GM12801 (cell line): Measurements from ENCODE around the gene ETS1.

Experiments
- TF ChIP-seq, protein P1 (sequence below): IDR thresholded peaks from one replicate; pipeline ENCODE4 v1.5.1; 2011; ENCODE audit warnings: control low read depth; ENCODE audit not compliant: insufficient read length; ENCODE audit errors: extremely low read depth

ETS1 gene

DNA sequence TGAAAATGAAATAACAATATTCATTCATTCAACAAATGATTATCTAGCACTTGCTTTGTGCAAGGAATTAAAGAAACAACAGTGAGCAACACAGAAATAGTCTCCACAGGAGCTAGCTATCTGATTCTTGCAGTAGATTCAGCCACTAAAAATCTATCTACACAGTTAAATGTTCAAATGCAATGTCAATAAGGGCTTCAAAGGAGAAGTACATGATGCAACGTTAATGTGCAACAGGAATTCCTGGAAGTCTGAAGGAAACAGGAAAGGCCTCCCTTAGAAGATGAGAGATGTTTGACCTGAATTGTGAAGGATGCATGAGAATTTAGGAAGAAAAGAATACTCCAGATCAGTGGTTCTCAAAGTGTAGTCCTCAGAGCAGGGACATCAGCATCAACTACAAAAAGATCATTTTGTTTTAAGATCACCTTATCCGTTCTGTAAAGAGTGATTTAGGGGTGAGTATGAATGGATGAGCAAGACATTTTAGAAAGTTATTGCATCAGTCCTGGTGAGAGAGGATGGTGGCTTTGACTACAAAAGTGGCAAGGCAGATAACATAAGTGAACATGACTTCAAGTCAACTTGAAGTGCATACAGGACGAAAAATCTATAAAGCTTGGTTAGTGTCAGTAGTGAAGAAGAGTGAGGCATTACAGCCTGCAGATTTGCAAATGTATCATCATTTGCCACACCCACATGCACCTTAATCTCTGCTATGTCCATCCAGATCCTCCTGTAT is 96.0 kb downstream of the ETS1 start:
- TF ChIP-seq, protein P1, sequence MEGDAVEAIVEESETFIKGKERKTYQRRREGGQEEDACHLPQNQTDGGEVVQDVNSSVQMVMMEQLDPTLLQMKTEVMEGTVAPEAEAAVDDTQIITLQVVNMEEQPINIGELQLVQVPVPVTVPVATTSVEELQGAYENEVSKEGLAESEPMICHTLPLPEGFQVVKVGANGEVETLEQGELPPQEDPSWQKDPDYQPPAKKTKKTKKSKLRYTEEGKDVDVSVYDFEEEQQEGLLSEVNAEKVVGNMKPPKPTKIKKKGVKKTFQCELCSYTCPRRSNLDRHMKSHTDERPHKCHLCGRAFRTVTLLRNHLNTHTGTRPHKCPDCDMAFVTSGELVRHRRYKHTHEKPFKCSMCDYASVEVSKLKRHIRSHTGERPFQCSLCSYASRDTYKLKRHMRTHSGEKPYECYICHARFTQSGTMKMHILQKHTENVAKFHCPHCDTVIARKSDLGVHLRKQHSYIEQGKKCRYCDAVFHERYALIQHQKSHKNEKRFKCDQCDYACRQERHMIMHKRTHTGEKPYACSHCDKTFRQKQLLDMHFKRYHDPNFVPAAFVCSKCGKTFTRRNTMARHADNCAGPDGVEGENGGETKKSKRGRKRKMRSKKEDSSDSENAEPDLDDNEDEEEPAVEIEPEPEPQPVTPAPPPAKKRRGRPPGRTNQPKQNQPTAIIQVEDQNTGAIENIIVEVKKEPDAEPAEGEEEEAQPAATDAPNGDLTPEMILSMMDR, result no peak

DNA sequence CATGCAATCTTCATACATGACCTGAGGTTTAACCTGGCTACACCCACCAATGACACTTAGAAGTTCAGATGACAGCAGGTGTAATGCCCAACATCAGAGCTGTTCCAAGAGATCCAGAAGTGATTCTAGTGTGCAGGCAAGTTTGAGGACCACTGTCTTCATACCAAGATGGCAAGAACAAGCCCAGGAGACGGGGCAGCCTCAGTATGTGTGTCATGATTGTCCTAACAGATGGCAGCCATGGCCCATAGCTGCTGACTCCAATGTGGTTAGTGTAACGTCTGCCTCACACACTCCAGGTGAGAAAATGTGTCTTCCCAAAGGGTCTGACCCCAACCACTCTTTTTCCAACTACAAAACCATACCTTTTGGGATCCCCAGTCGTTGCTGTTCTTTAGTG is 97.3 kb downstream of the ETS1 start:
- TF ChIP-seq, protein P1, result no peak

DNA sequence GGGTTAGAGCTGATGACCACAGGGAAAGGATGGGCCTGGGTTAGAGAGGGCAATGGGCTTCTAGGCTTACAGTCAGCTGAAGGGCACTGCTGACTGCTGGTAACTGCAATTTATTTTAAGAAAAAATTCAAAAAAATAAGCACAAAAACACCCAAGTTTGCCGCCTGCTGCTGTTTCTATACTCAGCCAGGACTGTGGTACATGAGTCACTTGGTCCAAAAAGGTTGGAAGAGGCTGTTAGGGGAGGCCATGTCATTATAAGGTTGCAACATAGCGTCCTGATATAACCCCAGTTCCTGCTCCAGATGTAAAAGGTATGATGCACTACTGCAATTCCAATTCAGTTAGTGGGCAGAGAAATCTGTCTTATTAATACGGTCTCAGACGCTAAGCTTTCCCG is 98.9 kb downstream of the ETS1 start:
- TF ChIP-seq, protein P1, result no peak

DNA sequence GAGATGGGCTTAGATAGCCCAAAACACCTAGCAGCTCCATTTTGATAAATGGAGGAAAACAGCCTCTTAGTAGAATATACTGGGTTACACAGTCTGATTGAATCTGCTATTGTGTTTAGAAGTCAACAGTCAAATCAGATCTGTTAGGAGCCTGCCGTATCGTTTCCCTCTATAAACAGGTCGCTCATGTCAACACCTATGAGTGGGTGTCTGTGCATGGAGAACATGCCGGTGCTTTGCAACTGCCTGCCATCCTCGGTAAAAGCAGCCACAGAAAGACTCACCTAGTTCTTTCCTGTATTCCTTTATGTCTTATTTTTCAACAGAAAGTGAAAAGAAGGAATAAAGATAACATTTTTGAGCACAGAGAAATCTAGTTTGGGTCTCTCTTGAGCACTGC is 99.4 kb downstream of the ETS1 start:
- TF ChIP-seq, protein P1, result no peak

DNA sequence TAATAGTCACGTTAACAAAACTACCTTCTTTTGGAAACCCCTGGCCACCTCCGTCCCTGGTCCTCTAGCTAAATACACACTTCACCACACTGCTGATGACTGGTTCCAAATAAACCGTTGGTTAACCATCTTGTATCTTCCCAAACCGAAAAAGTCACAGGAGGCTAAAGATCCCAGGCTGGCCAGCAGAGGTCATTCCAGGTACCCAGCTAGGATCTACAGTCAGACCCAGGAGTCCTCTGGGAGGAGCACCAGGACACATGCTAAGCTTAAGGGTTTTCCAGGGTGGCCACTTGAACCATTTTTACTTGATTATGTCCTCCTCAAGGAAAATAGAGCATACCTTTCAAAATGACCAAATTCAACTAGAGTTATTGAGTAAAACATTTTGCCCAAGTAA is 103.2 kb downstream of the ETS1 start:
- TF ChIP-seq, protein P1, result no peak

DNA sequence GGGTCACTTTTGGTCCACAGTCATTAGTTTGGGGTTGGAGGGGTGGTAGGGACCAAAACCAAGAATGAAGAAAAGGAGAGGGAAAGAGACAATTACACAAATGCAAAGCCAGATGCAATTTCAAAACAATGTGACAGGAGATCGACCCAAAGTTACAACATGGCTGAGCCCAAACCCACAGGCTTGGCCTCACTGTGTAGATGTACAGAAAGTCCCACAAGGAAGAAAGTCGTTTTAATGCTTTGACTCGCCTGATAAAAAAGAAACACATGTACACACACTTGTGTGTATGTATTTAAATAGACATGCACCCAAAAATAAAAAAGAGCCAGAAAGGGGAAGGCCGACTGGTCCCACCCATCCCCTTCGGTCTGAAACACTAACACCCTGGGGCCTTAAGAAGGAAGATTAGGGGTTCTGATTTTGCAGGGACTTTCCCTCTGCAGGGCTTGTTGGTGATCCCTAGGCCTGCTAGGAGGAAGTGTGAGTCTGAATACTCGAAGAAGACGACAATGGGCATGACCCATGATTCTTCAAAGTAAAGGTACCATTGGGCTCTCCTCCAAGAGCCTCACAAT is 104.1 kb downstream of the ETS1 start:
- TF ChIP-seq, protein P1, result no peak

DNA sequence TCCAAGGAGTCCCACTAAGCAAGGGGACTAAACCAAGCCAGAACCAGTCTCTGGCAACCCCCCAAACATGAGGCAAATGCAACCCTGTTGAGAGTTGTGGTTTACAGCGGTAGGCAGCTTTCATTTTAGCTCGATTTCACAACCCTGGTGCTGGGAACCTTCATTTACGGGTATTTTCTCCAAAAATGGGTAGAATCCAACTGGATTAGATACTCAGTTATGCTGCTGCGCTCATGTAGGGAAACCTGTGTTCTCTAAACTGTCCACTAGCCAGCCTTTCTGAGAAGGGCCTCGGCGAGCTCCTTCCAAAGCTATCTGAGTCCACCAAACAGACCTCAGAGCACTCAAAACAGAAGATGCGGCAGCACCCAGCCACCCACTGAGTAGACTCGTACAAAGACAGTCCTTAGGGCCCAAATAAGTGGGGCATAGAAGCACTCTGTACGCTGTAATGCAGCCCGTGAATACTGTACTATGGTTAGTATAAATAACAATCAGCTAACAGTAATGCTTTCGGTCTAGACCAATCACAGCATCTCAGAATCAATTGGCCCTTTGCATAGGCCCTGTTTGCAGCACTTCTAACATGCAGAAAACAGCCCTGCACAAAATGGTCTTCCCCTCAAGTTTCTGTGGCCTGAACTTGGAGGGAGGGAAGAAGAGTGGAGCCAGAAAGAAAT is 104.7 kb downstream of the ETS1 start:
- TF ChIP-seq, protein P1, result no peak
